Neural cell (in vitro differentiated cells): ENCODE results near the gene SMCO4. TPM values are rescaled to one million over a fixed set of nuclear protein-coding genes. Genes with fewer than 3 reads are reported as not detected.

Experiments used
- H2AFZ ChIP-seq: fragments of 200-600, 300-800 bp; sonication (generic), shearing (Covaris generic); 2 replicates; pipeline ENCODE4 v1.6.0; 2014; ENCODE audit warnings: low read depth, mild to moderate bottlenecking, antibody characterized with exemption, low read length, moderate library complexity
- H3F3A ChIP-seq: fragments of 200-600 bp; shearing (Covaris generic); 2 replicates; pipeline ENCODE4 v1.6.1; 2016; ENCODE audit warnings: mild to moderate bottlenecking, moderate library complexity, mixed read lengths, antibody characterized with exemption, low read length; ENCODE audit not compliant: insufficient read depth, poor library complexity, severe bottlenecking
- H3K27ac ChIP-seq: fragments of 200-600, 300-800 bp; sonication (generic), shearing (Covaris generic); 2 replicates; pipeline ENCODE4 v1.5.1; 2014; ENCODE audit warnings: mild to moderate bottlenecking, low read length, moderate library complexity
- H3K27me3 ChIP-seq: fragments of 300-800, 200-600 bp; sonication (generic), shearing (Covaris generic); 2 replicates; pipeline ENCODE4 v1.6.0; 2014; ENCODE audit warnings: mild to moderate bottlenecking, low read depth, low read length, moderate library complexity; ENCODE audit not compliant: insufficient read depth
- H3K36me3 ChIP-seq: fragments of 300-800, 200-600 bp; sonication (generic), shearing (Covaris generic); 2 replicates; pipeline ENCODE4 v1.5.1; 2014; ENCODE audit warnings: mild to moderate bottlenecking, antibody characterized with exemption, low read length, moderate library complexity; ENCODE audit not compliant: insufficient read depth
- H3K4me2 ChIP-seq: fragments of 300-800, 200-600 bp; sonication (generic), shearing (Covaris generic); 2 replicates; pipeline ENCODE4 v1.6.0; 2014; ENCODE audit warnings: mild to moderate bottlenecking, low read length
- H3K4me3 ChIP-seq: fragments of 300-800, 200-600 bp; sonication (generic), shearing (Covaris generic); 2 replicates; pipeline ENCODE4 v1.5.1; 2014; ENCODE audit warnings: mild to moderate bottlenecking, low read length, moderate library complexity
- H3K79me2 ChIP-seq: fragments of 200-600 bp; shearing (Covaris generic); replicated peaks from 2 replicates; pipeline ENCODE4 v1.6.0; 2014; ENCODE audit warnings: mild to moderate bottlenecking, low read length, moderate library complexity; ENCODE audit not compliant: insufficient read depth
- H3K9ac ChIP-seq: fragments of 300-800, 200-600 bp; sonication (generic), shearing (Covaris generic); 2 replicates; pipeline ENCODE4 v1.6.1; 2016; ENCODE audit warnings: mild to moderate bottlenecking, low read length, mixed read lengths
- H3K9me2 ChIP-seq: fragments of 200-600 bp; shearing (Covaris generic); 2 replicates; pipeline ENCODE4 v1.6.1; 2016; ENCODE audit warnings: mild to moderate bottlenecking, low read length, mixed read lengths; ENCODE audit not compliant: insufficient read depth
- H3K9me3 ChIP-seq: fragments of 200-600, 300-800 bp; sonication (generic), shearing (Covaris generic); 2 replicates; pipeline ENCODE4 v1.6.1; 2016; ENCODE audit warnings: mild to moderate bottlenecking, mixed run types, low read length, moderate library complexity, mixed read lengths
- H4K20me1 ChIP-seq: fragments of 200-600 bp; shearing (Covaris generic); 2 replicates; pipeline ENCODE4 v1.6.1; 2016; ENCODE audit warnings: mild to moderate bottlenecking, mixed run types; ENCODE audit not compliant: insufficient read depth
- CTCF ChIP-seq: fragments of 450-650 bp; IDR thresholded peaks from 2 replicates; pipeline ENCODE4 v1.5.1; 2014; ENCODE audit warnings: antibody characterized with exemption, mild to moderate bottlenecking, moderate library complexity; ENCODE audit not compliant: poor library complexity, severe bottlenecking
- EZH2 ChIP-seq: fragments of 200-600, 300-800 bp; shearing (Covaris generic), sonication (generic); IDR thresholded peaks from 2 replicates; pipeline ENCODE4 v1.6.1; 2014; ENCODE audit warnings: antibody characterized with exemption, low read length, borderline replicate concordance, mild to moderate bottlenecking; ENCODE audit not compliant: insufficient read depth, poor library complexity, severe bottlenecking
- MXI1 ChIP-seq: fragments of 450-650 bp; conservative IDR thresholded peaks from 2 replicates; pipeline ENCODE4 v1.6.1; 2014; ENCODE audit warnings: antibody characterized with exemption, mild to moderate bottlenecking; ENCODE audit not compliant: poor library complexity, severe bottlenecking
- POLR2AphosphoS5 ChIP-seq: IDR thresholded peaks from 2 replicates; pipeline ENCODE4 v1.6.1; 2012
- RAD21 ChIP-seq: fragments of 450-650 bp; conservative IDR thresholded peaks from 2 replicates; pipeline ENCODE4 v1.6.1; 2014; ENCODE audit warnings: antibody characterized with exemption, mild to moderate bottlenecking, moderate library complexity
- REST ChIP-seq: IDR thresholded peaks from 2 replicates; pipeline ENCODE4 v1.6.1; 2012; ENCODE audit warnings: borderline replicate concordance
- SMC3 ChIP-seq: fragments of 450-650 bp; conservative IDR thresholded peaks from 2 replicates; pipeline ENCODE4 v1.6.1; 2014; ENCODE audit warnings: antibody characterized with exemption, mild to moderate bottlenecking, moderate library complexity; ENCODE audit not compliant: poor library complexity
- TAF1 ChIP-seq: IDR thresholded peaks from 2 replicates; pipeline ENCODE4 v1.6.1; 2012; ENCODE audit warnings: low read depth
- polyA plus RNA-seq: library from polyadenylated mRNA; depleted of rRNA; stranded (reverse); fragments of >200 nt; gene quantifications from 2 replicates; pipeline ENCODE4 v1.2.3, GENCODE V29; 2014

Gene SMCO4
- polyA plus RNA-seq, 1 donor from 2014 or later = 10.0 TPM

GRCh38 chr11:93573184-93573583 is 30.0 kb upstream of the SMCO4 start:
- Histone ChIP-seq H3K79me2 (no peaks in the 10 kb centered on the region), H3K4me2 (no peak overlapping the region), H2AFZ (no peak overlapping the region), H3K9me3 (no peaks in the 10 kb centered on the region), H3K4me3 (no peak overlapping the region), H3K27me3 (no peaks in the 10 kb centered on the region), H3K27ac (no peak overlapping the region), H3K9ac (no peak overlapping the region), H3K9me2 (no peaks in the 10 kb centered on the region), H3K36me3 (no peaks in the 10 kb centered on the region), H3F3A (no peaks in the 10 kb centered on the region), H4K20me1 (no peaks in the 10 kb centered on the region)
- no peak for TF ChIP-seq TAF1
- TF ChIP-seq RAD21 = no peak
- TF ChIP-seq POLR2AphosphoS5 = no peak
- no peak for TF ChIP-seq SMC3
- no peak for TF ChIP-seq REST

GRCh38 chr11:93572621-93573020 is 29.4 kb upstream of the SMCO4 start:
- H3K27me3 ChIP-seq = no peaks in the 10 kb centered on the region
- H3K79me2 ChIP-seq = no peaks in the 10 kb centered on the region
- TF ChIP-seq REST (no peak), POLR2AphosphoS5 (no peak), MXI1 (no peak), SMC3 (no peak), EZH2 (no peak), CTCF (no peak)
- no peak overlapping the region for H3K9ac ChIP-seq
- no peak overlapping the region for H3K4me2 ChIP-seq
- H3K9me3 ChIP-seq = no peaks in the 10 kb centered on the region
- H3F3A ChIP-seq = no peaks in the 10 kb centered on the region
- no peak overlapping the region for H3K4me3 ChIP-seq
- H3K9me2 ChIP-seq = no peaks in the 10 kb centered on the region
- no peak overlapping the region for H2AFZ ChIP-seq
- H3K27ac ChIP-seq = no peak overlapping the region
- no peaks in the 10 kb centered on the region for H4K20me1 ChIP-seq
- H3K36me3 ChIP-seq = no peaks in the 10 kb centered on the region
